HG02642 (cell line): ENCODE data around the gene ZSWIM4.

ENCODE experiments used
- ATAC-seq: cut with Tn5 transposase; IDR thresholded peaks from one replicate; pipeline ENCODE4 v1.9.1; 2021; ENCODE audit warnings: mild to moderate bottlenecking; ENCODE audit not compliant: unreplicated experiment, poor library complexity

Gene ZSWIM4

DNA sequence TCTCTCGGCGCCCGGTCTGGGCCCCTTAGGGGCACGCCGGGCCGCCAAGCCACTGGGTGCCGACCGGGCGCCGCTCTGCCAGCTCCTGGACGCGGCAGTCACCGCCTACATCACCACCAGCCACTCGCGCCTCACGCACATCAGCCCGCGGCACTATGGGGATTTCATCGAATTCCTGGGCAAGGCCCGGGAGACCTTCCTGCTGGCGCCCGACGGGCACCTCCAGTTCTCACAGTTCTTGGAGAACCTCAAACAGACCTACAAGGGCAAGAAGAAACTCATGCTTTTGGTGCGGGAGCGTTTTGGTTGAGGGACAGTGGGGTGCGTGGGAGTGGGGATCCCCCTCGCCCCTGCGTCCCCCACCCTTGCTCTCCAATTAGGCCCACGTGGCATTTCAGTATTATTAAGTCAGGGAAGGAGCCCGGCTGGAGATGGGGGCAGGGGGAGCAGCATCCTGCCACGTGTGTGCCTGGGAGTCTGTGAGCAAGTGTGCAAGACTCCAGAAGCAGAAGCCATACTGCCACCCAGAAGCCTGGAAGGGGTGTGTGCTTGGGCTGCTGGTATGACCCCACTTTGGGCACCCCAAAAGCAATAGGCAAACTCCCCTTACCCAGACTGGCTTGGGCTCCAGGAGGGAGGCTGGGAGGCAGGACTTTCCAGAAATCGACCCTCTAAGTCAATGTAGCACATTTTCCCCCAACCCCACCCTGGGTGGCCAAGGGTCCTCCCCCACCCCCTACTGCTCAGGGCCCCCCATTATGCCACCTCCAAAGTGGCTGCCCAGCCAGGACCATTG, 35.7 kb downstream of the ZSWIM4 start:
- no peak for ATAC-seq

DNA sequence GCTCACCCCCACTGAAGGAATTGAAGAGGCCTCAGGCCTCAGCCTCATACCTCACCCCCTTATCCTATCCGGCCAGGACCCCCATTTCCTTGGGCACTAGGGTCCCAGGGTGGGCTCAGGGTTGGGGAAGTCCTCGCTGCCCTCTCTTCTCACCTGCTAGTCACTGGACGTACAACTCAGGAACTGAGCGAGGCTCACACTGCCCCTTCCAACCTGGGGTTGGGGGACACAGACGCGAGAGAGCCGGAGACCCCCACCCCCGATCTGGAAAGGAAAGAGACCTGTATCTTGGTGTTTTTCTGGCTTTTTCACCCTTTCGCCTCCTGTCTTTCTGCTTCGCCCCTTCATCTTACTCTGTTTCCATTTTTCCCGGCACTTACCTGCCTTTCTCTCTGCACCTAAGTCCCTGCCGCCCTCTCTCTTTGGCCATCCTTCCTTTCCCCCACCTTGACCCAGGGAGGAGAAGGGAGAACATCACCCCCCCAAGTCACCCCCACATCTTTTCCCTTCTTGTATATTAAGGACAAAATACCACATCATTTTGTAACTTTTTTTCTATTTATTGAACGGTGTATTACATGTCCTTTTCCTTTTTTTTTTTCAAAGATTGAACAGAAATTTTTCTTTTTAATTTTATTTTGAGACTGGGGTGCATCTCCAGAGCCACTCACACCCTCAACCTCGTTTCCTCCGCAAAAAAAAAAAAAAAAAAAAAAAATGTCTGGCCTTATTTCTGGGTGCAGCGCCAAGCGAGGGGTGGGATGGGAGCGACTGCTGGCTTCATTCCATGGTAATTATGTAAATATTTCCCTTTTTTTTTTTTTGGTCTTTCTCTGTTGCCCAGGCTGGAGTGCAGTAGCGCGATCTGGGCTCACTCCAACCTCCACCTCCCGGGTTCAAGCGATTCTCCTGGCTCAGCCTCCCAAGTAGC, 36.6 kb downstream of the ZSWIM4 start:
- no peak for ATAC-seq

DNA sequence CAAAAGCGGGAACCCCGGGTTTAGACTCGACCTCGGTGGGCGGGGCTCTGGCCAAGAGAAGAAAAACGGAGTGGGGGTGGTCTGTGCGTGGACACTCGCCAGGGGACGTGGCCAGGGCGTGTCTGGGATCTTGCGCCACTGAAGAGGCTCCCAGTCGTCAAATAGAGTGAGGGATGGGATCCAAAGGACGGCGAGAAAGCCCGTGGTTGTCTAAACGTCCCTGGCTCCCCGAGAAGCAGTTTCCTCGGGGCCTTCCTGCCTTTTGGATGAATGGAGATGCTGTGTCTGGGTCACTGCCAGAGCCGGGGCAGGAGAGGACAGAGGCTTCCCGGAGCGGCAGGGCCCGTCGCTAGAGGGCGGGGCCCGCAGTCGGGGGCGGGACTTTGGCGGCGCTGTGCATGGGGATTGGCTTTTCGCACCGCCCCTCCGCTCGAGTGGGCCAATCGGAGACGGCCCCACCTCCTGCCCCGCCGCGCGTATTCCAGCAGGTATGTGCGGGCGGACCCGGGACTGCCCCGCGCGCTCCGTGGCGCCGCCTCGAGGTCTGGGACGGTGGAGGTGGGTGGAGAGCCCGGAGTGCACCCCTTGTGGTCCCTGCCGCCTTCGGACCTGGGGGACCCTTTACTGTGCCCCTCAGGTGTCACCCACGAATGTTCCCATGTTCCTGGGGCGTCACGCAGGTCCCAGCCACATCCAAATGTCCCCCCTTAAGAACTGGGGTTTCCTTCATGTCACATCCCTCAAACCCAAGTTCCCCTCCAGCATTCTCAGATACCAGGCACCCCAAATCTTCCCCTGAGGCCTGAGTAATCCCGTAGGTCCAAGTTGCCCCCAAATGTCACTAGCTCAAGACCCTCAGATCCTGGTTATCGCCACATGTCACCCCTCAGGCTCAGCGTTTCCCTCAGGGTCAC, 38.3 kb downstream of the ZSWIM4 start:
- peak; percentile 83 for ATAC-seq

DNA sequence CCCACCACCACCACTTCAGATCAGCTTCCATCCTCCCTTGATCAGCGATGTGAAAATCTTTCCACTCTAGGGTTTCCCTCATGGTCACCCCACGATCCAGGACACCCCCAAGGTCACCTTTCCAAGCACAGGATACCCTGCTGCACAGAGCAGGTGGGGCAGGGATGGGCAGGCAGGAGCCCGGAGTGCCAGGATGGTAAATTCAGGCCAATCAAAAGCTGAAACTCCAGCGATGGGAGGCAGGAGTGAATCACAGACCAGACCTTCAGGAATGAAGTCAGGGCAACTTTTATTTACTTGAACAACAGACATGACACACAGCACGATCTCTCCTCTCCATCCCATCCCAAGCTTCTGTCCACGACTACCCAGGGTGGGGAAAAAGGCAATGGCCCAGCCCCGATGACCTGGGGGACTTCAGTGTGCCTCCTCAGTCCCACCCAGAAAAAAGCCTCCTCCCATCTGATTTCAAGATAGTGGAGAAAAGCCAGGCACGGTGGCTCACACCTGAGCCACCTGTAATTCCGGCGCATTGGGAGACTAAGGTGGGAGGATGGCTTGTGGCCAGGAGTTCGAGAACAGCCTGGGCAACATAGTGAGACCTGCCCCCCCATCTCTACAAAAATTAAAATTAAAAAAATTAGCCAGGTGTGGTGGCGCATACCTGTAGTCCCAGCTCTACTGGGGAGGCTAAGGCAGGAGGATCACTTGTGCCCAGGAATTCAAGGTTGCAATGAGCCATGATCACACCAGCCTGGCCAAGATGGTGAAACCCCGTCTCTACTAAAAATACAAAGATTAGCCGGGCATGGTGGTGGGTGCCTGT, 39.2 kb downstream of the ZSWIM4 start:
- ATAC-seq: no peak

DNA sequence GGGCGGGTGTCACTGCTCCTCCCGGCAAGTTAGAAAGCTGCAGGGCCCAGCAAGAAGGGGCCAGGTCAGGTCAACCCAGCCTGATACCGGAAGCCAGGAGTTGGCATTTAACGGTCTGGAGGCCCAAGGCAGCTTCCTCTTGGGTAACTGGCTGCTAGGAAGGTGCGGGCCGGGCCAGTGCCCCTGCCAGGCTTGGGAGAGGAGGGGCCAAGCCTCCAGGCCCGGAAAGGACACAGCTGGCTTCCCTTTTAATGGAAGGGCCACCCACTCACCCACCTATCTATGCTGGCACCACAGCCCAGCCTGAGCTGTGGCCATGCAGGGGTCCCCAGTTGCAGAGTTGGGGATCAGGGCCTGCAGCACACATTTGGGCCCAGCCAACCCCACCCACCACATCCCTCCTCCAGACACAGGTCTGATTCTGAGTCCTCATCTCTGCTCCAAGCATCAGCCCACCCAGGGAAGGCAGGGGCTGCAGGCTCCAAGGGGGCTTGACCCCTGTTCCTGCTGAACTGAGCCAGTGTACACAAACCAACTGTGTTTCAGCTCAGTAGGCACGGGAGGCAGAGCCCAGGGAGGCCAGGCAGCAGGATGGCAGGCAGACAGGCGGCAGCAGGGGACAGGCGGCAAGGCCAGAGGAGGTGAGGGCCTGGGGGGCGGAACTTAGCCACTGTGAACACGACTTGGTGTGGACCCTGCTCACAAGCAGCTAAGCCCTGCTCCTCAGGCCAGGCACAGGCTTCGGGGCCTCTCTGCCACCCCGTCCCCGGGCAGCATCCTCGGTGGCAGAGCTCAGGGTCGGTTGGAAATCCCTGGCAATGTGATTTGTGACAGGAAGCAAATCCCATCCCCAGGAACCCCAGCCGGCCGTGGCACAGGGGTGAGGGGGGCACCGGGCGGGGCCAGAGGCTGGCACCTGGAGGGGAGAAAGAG, 40.8 kb downstream of the ZSWIM4 start:
- no peak for ATAC-seq

DNA sequence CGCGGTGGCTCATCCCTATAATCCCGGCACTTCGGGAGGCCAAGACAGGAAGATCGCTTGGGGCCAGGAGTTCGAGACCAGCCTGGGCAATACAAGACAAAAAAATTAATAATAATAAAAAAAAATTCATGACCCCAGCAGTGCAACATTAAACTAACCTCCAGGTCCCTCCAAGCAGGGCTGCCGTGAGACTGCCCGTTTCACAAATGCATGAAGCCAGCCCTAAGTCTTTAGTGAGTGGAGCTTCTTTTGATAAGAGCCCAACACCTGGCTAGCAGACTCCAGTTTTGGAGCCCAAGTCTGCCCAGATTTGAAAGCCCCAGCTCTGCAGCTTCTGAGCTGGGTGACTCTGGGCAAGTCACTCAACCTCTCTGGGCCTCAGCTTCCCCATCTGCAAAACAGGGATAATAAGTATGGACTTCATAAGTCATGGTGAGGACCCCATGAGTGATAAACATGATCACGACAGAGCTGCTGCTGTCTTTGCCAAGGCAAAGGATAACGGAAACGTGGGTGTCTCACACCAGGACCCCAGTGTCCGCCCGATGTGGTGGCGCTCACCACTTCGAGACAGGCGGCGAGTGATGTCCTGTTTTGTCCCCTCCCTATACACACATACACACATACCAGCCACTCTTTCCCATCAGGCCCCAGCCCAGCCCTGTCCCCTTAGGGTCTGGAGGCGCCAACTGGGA, 43.3 kb downstream of the ZSWIM4 start:
- no peak for ATAC-seq

DNA sequence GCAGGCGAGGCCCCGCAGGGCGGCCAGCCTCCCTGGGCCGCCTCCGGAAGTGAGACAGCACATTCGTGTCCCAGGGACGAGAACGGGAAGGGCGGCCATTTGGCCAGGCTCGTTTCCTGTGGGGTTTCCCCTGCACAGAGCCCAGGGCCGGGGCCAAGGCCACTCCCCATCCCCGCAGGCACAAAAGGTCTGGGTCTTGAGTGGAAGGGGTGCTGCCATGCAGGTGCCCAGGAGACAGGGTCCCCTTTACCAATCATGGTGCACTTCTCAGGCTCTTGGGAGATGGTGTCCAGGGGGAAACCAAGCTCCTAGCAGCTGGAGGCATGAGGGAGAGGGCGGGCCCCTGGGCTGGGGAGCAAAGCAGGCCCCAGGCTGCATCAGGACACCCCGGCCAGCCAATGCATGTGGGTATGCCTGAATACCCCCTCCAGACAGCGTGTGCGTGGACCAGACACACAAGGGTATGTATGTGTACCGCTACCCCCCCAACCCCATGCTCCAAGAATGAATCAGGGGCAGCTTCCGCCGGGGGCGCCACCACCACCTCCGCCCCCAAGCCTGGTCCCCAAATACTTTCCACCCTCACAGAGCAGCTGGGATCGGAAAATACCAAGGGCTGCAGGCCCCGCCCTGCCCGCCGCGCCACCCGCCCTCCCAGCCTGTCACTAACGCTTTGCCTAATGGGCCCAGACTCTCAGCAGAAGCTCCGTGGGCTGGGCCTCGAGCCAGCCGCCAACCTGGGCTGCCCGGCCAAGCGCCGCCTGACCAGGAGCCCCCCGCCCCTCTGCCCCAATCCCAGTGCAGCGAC, 44.1 kb downstream of the ZSWIM4 start:
- ATAC-seq: peak; percentile 37

DNA sequence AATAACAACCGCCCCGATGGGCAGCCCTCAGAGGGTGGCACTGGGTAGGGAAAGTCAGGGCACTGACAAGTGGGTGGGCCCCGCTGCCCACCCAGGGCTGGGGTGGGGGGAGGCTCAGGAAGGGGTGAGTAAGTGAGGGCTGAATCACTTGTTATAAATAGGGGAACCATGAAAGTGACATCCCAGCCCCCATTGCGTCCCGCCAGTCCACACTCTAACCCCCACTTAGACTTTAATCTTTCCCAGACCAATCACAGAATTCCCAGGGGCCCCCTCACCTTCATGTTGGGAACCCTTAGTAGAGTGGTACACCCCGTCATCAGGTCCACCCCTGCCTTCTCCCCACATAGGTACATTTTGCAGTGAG, 44.7 kb downstream of the ZSWIM4 start:
- no peak for ATAC-seq

DNA sequence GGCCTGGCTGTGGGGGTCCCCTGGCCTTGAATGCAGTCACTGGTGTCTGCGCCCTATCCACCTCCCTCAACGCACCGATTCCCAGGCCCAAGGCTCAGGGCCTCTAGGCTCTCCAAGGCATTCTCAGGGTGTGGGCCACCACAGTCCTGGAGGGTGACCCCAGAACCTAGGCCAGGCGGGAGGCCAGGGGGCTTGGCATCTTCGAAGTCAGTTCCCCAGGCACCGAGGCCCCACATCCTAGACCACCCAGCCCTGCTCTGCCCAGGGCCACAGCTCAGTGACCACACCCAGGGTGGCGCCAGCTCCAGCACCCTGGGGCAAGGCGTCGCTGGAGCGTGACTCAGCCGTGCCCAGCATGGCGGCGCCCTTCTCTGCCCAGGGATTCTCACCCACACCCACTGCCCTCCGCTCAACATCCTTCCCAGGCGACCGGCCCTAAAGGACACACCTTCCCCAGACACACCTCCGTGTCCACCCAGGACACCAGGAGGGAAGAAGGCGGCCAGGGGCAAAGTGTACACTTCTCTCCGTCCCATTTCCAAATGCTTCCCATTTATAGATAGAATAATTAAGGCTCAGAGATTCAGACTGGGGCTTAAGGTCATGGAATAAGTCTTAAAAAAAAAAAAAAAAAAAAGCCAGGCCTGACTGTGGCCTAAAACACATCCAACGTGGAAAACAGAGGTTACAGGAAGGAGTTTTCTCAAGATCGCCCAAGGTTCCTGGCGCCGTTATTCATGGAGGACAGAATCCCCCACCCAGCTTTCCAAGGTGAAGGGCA, 45.3 kb downstream of the ZSWIM4 start:
- ATAC-seq: no peak

DNA sequence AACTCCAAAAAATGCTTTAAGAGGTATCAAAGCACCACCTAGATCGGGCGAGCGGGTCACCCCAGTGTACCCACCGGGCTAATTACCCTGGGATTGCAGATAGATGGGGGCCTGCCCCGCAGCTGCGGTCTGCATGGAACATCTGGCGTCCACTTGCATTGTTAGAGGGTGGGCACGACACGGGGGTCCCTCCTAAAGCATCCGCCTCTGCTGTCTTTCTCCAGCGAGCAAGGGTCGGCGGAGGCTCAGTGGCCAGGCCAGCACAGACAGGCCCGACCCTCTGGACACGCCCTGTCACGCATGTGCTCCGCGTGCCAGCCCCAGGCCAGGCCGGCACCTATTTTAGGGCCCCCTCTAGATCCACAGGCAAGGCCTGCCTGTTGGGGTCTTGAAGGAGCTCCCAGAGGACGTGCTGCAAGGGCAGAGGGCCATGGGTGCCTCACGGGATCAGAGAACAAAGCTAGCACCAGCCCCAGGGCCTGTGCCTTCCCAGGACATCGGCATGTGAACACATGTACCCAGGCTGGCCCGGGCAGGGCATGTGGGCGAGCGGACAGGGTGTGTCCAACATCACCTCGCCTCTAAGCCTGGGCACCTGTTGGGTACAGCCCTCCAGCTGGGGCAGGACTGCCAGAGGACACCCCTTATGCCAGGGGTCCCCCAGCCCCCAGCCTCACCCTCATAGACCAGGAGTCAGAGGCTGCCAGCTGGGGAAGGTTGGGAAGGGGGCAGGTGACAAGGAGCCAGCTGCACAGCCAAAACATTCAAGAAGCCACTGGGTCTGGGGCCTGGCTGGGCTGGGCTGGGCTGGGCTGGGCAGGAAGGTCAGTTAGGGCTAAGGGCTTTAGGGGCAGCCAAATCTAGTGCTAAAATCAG, 46.1 kb downstream of the ZSWIM4 start:
- no peak for ATAC-seq

DNA sequence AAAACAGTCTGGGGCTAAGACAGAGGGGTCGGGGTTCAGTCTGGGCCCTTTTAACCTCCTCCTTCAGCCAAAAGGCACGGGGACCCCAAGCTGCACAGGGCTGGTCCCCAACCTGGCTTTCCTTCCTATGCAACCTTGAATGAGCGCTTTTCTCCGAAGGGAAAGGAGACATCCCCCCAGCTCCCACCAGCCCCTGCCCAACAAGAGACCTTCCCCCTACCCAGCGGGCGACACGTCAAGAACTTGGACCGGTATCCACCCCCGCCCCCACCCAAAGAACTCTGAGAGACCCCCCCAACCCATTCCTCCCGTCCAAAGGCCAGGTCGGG, 46.7 kb downstream of the ZSWIM4 start:
- no peak for ATAC-seq

DNA sequence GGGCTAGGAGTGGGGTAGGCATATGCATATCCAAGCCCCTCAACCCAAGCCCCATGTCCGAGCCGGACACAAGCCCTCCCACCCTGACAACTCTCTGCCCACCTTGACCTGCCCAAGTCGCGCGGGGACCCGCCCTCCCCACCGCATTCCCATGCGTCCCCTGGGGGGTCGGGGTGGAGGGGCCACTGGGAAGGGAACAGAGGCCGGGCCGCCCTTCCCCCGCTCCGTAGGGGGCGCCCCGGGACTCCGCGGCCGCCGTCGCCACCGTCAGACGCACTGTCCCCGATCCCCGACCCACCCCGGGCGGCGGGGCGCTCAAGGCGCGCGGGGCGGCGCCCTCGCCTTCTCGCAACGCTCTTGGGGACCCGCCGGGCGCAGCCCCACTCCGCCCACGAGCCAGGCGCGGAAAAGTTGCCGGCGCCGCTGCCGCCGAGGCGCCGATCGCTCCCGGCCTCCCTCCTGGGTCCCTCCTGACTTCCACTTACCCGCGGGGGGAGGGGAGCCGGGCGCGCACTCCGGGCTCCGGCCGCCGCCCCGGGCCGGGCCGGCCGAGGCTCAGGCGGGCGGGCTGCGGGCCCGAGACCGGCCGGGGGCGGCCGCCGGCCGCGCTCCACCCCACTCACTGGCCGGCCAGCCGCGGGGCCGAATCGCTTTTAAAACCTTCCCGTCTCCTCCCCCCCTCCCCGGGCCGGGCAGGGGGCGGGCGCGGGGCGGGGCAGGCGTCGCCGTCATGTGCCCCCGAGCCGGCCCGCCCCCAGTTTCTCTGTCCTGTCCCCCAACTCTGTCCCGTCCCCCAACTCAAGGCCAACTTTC, 47.3 kb downstream of the ZSWIM4 start:
- ATAC-seq: peak; percentile 31

DNA sequence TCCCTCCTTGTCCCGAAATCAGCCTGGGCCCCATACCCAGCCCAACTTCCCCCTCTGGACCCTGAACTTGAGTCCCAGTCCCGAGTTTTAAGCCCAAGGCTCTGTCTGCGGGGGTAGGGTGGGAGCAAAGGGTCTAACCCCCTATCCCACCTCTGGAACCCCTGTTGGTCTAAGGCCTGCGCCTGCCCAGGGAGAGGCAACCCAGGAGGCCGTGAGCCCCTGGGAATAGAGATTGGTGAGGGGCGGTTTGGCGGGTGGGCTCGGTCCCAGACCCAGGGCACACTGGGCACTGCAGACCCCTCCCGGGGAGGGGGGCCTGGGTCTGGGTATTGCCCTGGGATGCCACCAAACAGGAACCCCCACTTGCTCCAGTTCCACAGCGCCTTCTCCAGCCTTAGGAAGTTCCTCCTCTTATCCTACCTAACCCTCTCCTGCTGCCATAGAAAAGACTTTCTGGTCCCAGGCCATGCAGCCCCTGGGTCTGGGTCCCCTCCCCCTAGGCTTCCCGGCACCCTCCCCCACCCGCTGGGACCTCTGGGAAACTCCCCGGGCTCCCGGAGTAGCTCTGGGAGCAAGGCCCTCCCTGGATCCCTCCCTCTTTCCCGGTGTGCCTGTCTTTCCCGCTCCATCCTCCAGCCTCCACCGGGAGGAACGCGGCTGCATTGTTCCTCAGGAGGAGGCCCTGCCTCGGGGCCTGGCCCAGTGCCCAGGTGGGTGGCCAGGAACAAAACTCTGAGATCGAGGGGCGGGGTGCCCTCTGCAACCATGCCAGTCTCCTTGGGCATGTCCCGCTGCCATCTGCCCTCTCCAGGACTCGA, 48.1 kb downstream of the ZSWIM4 start:
- ATAC-seq: no peak

DNA sequence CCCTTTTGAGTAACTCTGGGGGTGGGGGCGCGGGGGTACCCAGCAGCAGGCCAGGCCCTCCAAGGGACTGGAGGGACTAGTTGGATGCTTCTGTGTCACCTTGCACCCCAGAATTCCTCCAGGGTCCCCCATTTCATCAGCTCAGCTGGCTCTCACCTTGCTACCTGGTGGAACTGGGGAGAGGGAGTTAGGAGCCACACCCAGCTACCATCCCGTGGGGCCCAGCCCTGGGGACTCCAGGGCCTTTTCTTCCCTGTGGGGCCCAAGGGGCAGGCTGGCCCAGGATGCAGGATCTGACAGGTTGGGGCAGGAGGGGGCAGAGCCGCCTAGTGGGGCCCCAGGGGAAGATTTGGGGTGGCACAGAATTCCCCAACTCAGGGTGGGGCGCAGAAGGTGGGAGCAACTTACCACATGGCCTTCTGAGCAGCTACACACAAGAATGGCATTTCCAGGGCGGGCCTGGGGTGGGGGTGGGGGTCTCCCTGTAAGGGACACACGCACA, 48.9 kb downstream of the ZSWIM4 start:
- ATAC-seq: no peak
